K562 (cell line): Measurements from ENCODE around the gene EHMT2. TPM values are rescaled to one million over a fixed set of nuclear protein-coding genes. Genes with fewer than 3 reads are reported as not detected.

Experiments
- ARID4B ChIP-seq: sonication (generic); formaldehyde crosslinking; IDR thresholded peaks from 2 replicates; pipeline ENCODE4 v1.8.0; 2022; ENCODE audit warnings: mild to moderate bottlenecking, missing genetic modification reagents
- CHD1 ChIP-seq: fragments of 200-600 bp; sonication (generic); IDR thresholded peaks from one replicate; pipeline ENCODE4 v1.6.1; 2012; ENCODE audit warnings: mild to moderate bottlenecking, moderate library complexity, low read length, inconsistent platforms
- HMGXB4 ChIP-seq: sonication (generic); formaldehyde crosslinking; IDR thresholded peaks from 2 replicates; pipeline ENCODE4 v1.8.1; 2023; ENCODE audit warnings: mild to moderate bottlenecking, missing genetic modification reagents
- ILF3 ChIP-seq: fragments of 450-650 bp; IDR thresholded peaks from 2 replicates; pipeline ENCODE4 v1.6.1; 2018; ENCODE audit warnings: antibody characterized with exemption, mild to moderate bottlenecking, moderate library complexity, borderline replicate concordance
- MAX ChIP-seq: sonication (generic); formaldehyde crosslinking; IDR thresholded peaks from 2 replicates; pipeline ENCODE4 v1.9.0; 2022; ENCODE audit warnings: mild to moderate bottlenecking, missing genetic modification reagents
- MNT ChIP-seq, 2 experiments: fragments of 450-650 bp; conservative IDR thresholded peaks; 2 replicates each; pipeline ENCODE4 v1.6.1; 2017; ENCODE audit warnings: mild to moderate bottlenecking in 2 of 2, moderate library complexity in 2 of 2
- STAG1 ChIP-seq: sonication (generic); formaldehyde crosslinking; IDR thresholded peaks from 2 replicates; pipeline ENCODE4 v1.5.0; 2020; ENCODE audit warnings: missing genetic modification reagents, borderline replicate concordance
- TFAP4 ChIP-seq: sonication (generic); formaldehyde crosslinking; IDR thresholded peaks from 2 replicates; pipeline ENCODE4 v1.8.0; 2022; ENCODE audit warnings: missing genetic modification reagents, mild to moderate bottlenecking, moderate library complexity, borderline replicate concordance
- ZBTB26 ChIP-seq: fragments of 450-650 bp; formaldehyde crosslinking; IDR thresholded peaks from 2 replicates; pipeline ENCODE4 v1.4.0; 2022; ENCODE audit warnings: missing genetic modification characterization
- ZNF224 ChIP-seq: sonication (generic); formaldehyde crosslinking; IDR thresholded peaks from 2 replicates; pipeline ENCODE4 v1.8.0; 2022; ENCODE audit warnings: mild to moderate bottlenecking, missing genetic modification reagents
- ZNF639 ChIP-seq, 2 experiments: fragments of 200-800 bp in 1 of 2; sonication (Bioruptor generic) in 1 of 2; sonication (generic) in 1 of 2; formaldehyde crosslinking in 1 of 2; IDR thresholded peaks in 1 of 2; conservative IDR thresholded peaks in 1 of 2; 2 replicates each; pipeline versions ENCODE4 v1.5.0 to v1.6.1; 2016 to 2020; ENCODE audit warnings: missing compliant biosample characterization in 1 of 2, missing genetic modification characterization in 1 of 2, missing genetic modification reagents in 1 of 2
- polyA plus RNA-seq, 8 experiments: library from polyadenylated mRNA; depleted of rRNA in 4 of 8; stranded (reverse) in 5 of 8; unstranded in 3 of 8; fragments of >200 nt; fragmentation: Nextera tagmentation in 2 of 8; fragmentation: Illumina TruSeq in 1 of 8; extraction: Ambion mirVana in 2 of 8; extraction: Trizol in 1 of 8; gene quantifications; 2 replicates each; pipeline versions ENCODE4 v1.2.1 to v1.2.3, GENCODE V29; 2011 to 2014; ENCODE audit warnings: inconsistent platforms in 1 of 8, missing spikeins in 1 of 8
- total RNA-seq, 7 experiments: library from RNA; depleted of rRNA in 6 of 7; stranded (reverse); fragments of >200 nt in 6 of 7; fragmentation: Illumina TruSeq in 2 of 7; extraction: Trizol in 2 of 7; gene quantifications; 2 replicates each; pipeline versions ENCODE4 v1.2.1 to v1.2.3, GENCODE V29; 2011 to 2021; ENCODE audit warnings: low replicate concordance in 1 of 7

Gene EHMT2
- total and polyA plus RNA-seq, 9 of the 15 experiments (the other 6 are each of a cell fraction or from before 2014, with no cell fraction given) = 2.1 to 63.8 (median 38.5) TPM

GRCh38 chr6:31836047-31836473 lies 61.4 kb downstream of the EHMT2 start (continued):
- TF ChIP-seq HMGXB4 = 0 out of 2 replicates have a peak, but pooled peaks have one; percentile 10
- TF ChIP-seq ZBTB26 = no peak; the same call in 1 of the 2 replicates
- TF ChIP-seq MNT (conservative IDR thresholded peaks at IDR 0.05) = no peak
- TF ChIP-seq MAX = peak; percentile 78
- TF ChIP-seq ILF3 = no peak
- TF ChIP-seq STAG1 (CRISPR knock-in tag) = 0 out of 2 replicates have a peak, but pooled peaks have one; percentile 49
- TF ChIP-seq ZNF639 (CRISPR knock-in tag; conservative IDR thresholded peaks at IDR 0.05 in 1 of 2, IDR thresholded peaks at IDR 0.05 in 1 of 2) = no peak
- TF ChIP-seq ZNF224 (CRISPR knock-in tag) = no peak
- TF ChIP-seq CHD1 = peak; percentile 96
- TF ChIP-seq ARID4B (CRISPR knock-in tag) = peak; percentile 38; the same call in 1 of the 2 replicates
- peak; percentile 48; the same call in 1 of the 2 replicates for TF ChIP-seq TFAP4
